ENCODE data around the gene VTI1A.

DNA sequence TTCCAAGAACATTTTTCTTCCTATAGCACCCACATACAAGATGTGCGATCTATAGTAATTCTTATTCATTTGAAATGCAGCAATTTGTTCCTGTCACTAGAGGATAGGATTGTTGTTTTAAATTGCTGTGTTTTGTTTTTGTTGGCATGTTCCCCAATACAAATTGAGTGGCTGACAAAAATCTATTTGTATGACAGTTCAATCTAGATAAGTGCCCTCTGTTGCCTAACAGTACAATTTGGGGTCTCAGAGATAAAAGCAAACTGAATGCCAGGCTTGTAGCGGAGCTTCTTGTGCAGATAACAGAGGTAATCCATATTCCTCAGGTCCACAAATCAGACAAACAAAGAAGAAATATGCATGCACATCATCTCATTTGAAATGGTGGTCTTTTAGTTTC lies 68.8 kb downstream of the VTI1A start:
- no peak for TF ChIP-seq ZNF12 (CRISPR knock-in tag; IDR thresholded peaks at IDR 0.05)
- TF ChIP-seq, protein P1, sequence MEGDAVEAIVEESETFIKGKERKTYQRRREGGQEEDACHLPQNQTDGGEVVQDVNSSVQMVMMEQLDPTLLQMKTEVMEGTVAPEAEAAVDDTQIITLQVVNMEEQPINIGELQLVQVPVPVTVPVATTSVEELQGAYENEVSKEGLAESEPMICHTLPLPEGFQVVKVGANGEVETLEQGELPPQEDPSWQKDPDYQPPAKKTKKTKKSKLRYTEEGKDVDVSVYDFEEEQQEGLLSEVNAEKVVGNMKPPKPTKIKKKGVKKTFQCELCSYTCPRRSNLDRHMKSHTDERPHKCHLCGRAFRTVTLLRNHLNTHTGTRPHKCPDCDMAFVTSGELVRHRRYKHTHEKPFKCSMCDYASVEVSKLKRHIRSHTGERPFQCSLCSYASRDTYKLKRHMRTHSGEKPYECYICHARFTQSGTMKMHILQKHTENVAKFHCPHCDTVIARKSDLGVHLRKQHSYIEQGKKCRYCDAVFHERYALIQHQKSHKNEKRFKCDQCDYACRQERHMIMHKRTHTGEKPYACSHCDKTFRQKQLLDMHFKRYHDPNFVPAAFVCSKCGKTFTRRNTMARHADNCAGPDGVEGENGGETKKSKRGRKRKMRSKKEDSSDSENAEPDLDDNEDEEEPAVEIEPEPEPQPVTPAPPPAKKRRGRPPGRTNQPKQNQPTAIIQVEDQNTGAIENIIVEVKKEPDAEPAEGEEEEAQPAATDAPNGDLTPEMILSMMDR (IDR thresholded peaks at IDR 0.05 in 2 of 3, conservative IDR thresholded peaks at IDR 0.05 in 1 of 3; ENCODE audit: insufficient read depth in 2 of 3, low read depth in 1 of 3, low read length in 3 of 3) = no peak
- TF ChIP-seq, protein P2, sequence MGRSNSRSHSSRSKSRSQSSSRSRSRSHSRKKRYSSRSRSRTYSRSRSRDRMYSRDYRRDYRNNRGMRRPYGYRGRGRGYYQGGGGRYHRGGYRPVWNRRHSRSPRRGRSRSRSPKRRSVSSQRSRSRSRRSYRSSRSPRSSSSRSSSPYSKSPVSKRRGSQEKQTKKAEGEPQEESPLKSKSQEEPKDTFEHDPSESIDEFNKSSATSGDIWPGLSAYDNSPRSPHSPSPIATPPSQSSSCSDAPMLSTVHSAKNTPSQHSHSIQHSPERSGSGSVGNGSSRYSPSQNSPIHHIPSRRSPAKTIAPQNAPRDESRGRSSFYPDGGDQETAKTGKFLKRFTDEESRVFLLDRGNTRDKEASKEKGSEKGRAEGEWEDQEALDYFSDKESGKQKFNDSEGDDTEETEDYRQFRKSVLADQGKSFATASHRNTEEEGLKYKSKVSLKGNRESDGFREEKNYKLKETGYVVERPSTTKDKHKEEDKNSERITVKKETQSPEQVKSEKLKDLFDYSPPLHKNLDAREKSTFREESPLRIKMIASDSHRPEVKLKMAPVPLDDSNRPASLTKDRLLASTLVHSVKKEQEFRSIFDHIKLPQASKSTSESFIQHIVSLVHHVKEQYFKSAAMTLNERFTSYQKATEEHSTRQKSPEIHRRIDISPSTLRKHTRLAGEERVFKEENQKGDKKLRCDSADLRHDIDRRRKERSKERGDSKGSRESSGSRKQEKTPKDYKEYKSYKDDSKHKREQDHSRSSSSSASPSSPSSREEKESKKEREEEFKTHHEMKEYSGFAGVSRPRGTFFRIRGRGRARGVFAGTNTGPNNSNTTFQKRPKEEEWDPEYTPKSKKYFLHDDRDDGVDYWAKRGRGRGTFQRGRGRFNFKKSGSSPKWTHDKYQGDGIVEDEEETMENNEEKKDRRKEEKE (IDR thresholded peaks at IDR 0.05; ENCODE audit: borderline replicate concordance in 1 of 2, control insufficient read depth in 1 of 2, low read depth in 2 of 2, low read length in 1 of 2) = no peak
- TF ChIP-seq TEAD1 (CRISPR knock-in tag; IDR thresholded peaks at IDR 0.05) = no peak
- no peak for TF ChIP-seq SAFB2 (IDR thresholded peaks at IDR 0.05; ENCODE audit: borderline replicate concordance, low read depth, low read length, severe bottlenecking)

Data from K562 (cell line).